PC-3 (cell line): ENCODE measurements around the gene XCR1. TPM values are rescaled to one million over a fixed set of nuclear protein-coding genes. Genes with fewer than 3 reads are reported as not detected.

Experiments used
- ATAC-seq: fragments of 200-7000 bp; cut with Tn5 transposase; 2 replicates; pipeline ENCODE4 v1.9.1; 2020; ENCODE audit warnings: mild to moderate bottlenecking, moderate library complexity
- BruUV-seq: library from RNA; stranded (reverse); fragments of 400-500 nt; replicated peaks from 2 replicates; lab custom pipeline; 2021; lab: Mats Ljungman, UMichigan
- CTCF ChIA-PET: fragments of 300-600 bp; sonication (Branson Sonifier 250); formaldehyde crosslinking; loops from one replicate; lab custom pipeline; 2022; ENCODE audit warnings: antibody characterized with exemption; lab: Charles Lee
- POLR2A ChIA-PET: fragments of 300-600 bp; sonication (Branson Sonifier 250); formaldehyde crosslinking; loops from one replicate; lab custom pipeline; 2022; ENCODE audit warnings: antibody characterized with exemption; ENCODE audit not compliant: unreplicated experiment; lab: Charles Lee
- DNase-seq: peaks from one replicate; pipeline ENCODE4 v3.0.0-alpha.2; 2015
- H2AFZ ChIP-seq: fragments of 300-600 bp; sonication (generic); 2 replicates; pipeline ENCODE4 v1.6.0; 2016; ENCODE audit warnings: antibody characterized with exemption, low read length
- H3F3A ChIP-seq: fragments of 300-600 bp; sonication (generic); one replicate; pipeline ENCODE4 v1.6.0; 2017; ENCODE audit warnings: antibody characterized with exemption, low read length, control low read depth, mild to moderate bottlenecking; ENCODE audit not compliant: unreplicated experiment
- H3K27ac ChIP-seq: fragments of 300-600 bp; sonication (generic); 2 replicates; pipeline ENCODE4 v1.5.1; 2016; ENCODE audit warnings: mild to moderate bottlenecking, low read length
- H3K27me3 ChIP-seq: fragments of 300-600 bp; sonication (generic); 2 replicates; pipeline ENCODE4 v1.6.1; 2016; ENCODE audit warnings: low read length, mixed read lengths
- H3K36me3 ChIP-seq: fragments of 300-600 bp; sonication (generic); 2 replicates; pipeline ENCODE4 v1.6.1; 2016; ENCODE audit warnings: low read depth, mixed run types, low read length, mixed read lengths
- H3K4me1 ChIP-seq: fragments of 300-600 bp; sonication (generic); 2 replicates; pipeline ENCODE4 v1.5.1; 2016; ENCODE audit warnings: low read length; ENCODE audit not compliant: insufficient read depth
- H3K4me2 ChIP-seq: fragments of 300-600 bp; sonication (generic); 2 replicates; pipeline ENCODE4 v1.6.0; 2016; ENCODE audit warnings: low read length
- H3K4me3 ChIP-seq: fragments of 300-600 bp; sonication (generic); 2 replicates; pipeline ENCODE4 v1.5.1; 2016; ENCODE audit warnings: mild to moderate bottlenecking, low read length, mixed read lengths
- H3K79me2 ChIP-seq: fragments of 300-600 bp; sonication (generic); 2 replicates; pipeline ENCODE4 v1.6.1; 2017; ENCODE audit warnings: low read length, mixed read lengths
- H3K9ac ChIP-seq: fragments of 300-600 bp; sonication (generic); 2 replicates; pipeline ENCODE4 v1.6.0; 2016; ENCODE audit warnings: mild to moderate bottlenecking, low read length
- H3K9me2 ChIP-seq: fragments of 300-600 bp; sonication (generic); replicated peaks from 2 replicates; pipeline ENCODE4 v1.6.1; 2016; ENCODE audit warnings: mixed run types, low read length, mixed read lengths
- H3K9me3 ChIP-seq: fragments of 300-600 bp; sonication (generic); 2 replicates; pipeline ENCODE4 v1.6.1; 2016; ENCODE audit warnings: low read length, mixed read lengths
- H4K20me1 ChIP-seq: fragments of 300-600 bp; sonication (generic); 2 replicates; pipeline ENCODE4 v1.6.1; 2016; ENCODE audit warnings: low read length, mixed read lengths
- EZH2 ChIP-seq: fragments of 300-600 bp; sonication (generic); IDR thresholded peaks from one replicate; pipeline ENCODE4 v1.6.1; 2017; ENCODE audit warnings: antibody characterized with exemption, mild to moderate bottlenecking, low read length; ENCODE audit not compliant: unreplicated experiment
- EZH2phosphoT487 ChIP-seq: fragments of 300-600 bp; sonication (generic); IDR thresholded peaks from 2 replicates; pipeline ENCODE4 v1.6.1; 2018; ENCODE audit warnings: mild to moderate bottlenecking, antibody characterized with exemption, low read length, borderline replicate concordance
- intact Hi-C: fragments of 100-400 bp; cut with micrococcal nuclease; formaldehyde crosslinking; loops from 2 replicates; pipeline ENCODE4 v1.9.0; 2023
- total RNA-seq: library from RNA; depleted of rRNA; stranded (reverse); fragments of >200 nt; gene quantifications from 2 replicates; pipeline ENCODE4 v1.2.3, GENCODE V29; 2014
- TF ChIP-seq, protein P1 (sequence below): fragments of 300-600 bp; sonication (generic); conservative IDR thresholded peaks from 2 replicates; pipeline ENCODE4 v1.5.1; 2017; ENCODE audit warnings: antibody characterized with exemption, low read depth, mild to moderate bottlenecking, low read length

The XCR1 gene
- total RNA-seq, 1 experiment from 2014 or later, result not detected

DNA sequence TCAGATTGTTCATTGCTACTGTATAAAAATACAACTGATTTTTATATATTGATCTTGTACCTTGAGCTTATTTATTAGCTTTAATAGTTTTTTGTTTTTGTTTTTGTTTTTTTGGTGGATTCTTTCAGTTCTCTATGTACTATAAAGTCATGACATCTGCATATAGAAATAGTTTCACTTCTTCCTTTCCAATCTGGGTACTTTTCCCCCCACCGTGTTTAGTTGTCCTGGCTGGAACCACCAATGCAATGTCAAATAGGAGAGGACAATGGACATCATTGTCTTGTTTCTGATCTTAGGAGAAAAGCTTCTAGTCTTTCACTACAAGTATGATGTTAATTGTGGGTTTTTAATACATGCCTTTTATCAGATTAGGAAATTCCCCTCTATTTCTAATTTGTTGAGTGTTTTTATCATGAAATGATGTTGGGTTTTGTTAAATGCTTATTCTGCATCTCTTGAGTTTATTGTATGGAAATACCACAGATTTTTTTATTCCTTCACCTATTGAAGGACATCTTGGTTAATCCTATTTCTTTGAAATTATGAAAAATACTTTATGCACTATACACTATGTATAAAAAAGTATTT, 2.8 kb upstream of the XCR1 start:
- Histone ChIP-seq H3F3A (no peaks in the 10 kb centered on the region), H3K36me3 (peaks cover 2% of the 10 kb centered on the region; the same call in 1 of the 2 replicates), H3K4me3 (no peak overlapping the region), H3K9me3 (peaks cover 7% of the 10 kb centered on the region), H3K79me2 (no peaks in the 10 kb centered on the region), H4K20me1 (no peaks in the 10 kb centered on the region), H3K9me2 (no peaks in the 10 kb centered on the region), H3K27ac (no peak overlapping the region), H3K9ac (no peak overlapping the region), H2AFZ (no peak overlapping the region), H3K4me2 (no peak overlapping the region), H3K27me3 (no peaks in the 10 kb centered on the region), H3K4me1 (no peaks in the 10 kb centered on the region)
- TF ChIP-seq, protein P1, sequence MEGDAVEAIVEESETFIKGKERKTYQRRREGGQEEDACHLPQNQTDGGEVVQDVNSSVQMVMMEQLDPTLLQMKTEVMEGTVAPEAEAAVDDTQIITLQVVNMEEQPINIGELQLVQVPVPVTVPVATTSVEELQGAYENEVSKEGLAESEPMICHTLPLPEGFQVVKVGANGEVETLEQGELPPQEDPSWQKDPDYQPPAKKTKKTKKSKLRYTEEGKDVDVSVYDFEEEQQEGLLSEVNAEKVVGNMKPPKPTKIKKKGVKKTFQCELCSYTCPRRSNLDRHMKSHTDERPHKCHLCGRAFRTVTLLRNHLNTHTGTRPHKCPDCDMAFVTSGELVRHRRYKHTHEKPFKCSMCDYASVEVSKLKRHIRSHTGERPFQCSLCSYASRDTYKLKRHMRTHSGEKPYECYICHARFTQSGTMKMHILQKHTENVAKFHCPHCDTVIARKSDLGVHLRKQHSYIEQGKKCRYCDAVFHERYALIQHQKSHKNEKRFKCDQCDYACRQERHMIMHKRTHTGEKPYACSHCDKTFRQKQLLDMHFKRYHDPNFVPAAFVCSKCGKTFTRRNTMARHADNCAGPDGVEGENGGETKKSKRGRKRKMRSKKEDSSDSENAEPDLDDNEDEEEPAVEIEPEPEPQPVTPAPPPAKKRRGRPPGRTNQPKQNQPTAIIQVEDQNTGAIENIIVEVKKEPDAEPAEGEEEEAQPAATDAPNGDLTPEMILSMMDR, result no peak
- TF ChIP-seq EZH2phosphoT487, result no peak
- no peak for TF ChIP-seq EZH2
- intact Hi-C loops, result no loop called here
- BruUV-seq, result no TSS peak
- POLR2A ChIA-PET, result no interaction called here
- CTCF ChIA-PET, result no interaction called here
- DNase-seq, result no peak
- ATAC-seq, result no peak

DNA sequence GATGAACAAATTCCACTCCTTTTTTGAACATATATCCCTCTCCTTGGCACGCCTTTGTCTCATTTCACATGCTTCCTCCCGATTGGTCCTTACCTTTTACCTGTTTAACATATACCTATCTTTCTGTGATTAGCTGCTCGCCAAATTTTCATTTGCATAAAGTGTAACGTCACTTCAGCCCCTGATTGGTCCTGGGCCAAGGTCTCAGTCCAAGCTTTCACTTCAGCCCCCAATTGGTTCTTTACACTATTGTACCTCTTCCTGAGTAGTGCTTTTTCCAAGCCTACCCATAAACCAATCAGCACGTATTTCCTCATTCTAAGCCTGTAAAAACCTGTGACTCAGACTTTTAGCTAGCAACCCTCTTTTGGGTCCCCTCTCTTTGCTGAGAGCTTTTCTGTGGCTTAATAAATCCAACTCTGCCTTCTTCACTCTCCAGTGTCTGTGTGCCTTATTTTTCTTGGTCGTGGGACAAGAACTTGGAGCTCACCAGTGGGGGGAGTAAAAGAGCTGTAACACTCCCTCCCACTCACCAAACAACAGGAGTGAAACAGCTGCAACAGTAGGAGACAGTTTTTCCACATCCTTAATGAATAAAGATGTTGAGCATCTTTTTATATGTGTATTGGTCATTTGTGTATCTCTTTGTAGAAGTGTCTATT, 584 bp upstream of the XCR1 start:
- Histone ChIP-seq H4K20me1 (no peaks in the 10 kb centered on the region), H3K79me2 (no peaks in the 10 kb centered on the region), H3K4me3 (no peak overlapping the region), H3F3A (no peaks in the 10 kb centered on the region), H3K9ac (no peak overlapping the region), H3K4me1 (no peaks in the 10 kb centered on the region), H3K36me3 (peaks cover 2% of the 10 kb centered on the region; the same call in 1 of the 2 replicates), H3K27ac (no peak overlapping the region), H3K27me3 (no peaks in the 10 kb centered on the region), H3K9me2 (no peaks in the 10 kb centered on the region), H2AFZ (no peak overlapping the region), H3K4me2 (no peak overlapping the region), H3K9me3 (peaks cover 7% of the 10 kb centered on the region)
- intact Hi-C loops, result no loop called here
- ATAC-seq (no peak), DNase-seq (no peak)
- ChIA-PET POLR2A (no interaction called here), CTCF (no interaction called here)
- TF ChIP-seq, protein P1, result no peak
- TF ChIP-seq EZH2phosphoT487 (no peak), EZH2 (no peak)
- no TSS peak for BruUV-seq

- H3K9ac ChIP-seq, result no peak overlapping the region
- peaks cover 2% of the 10 kb centered on the region; the same call in 1 of the 2 replicates for H3K36me3 ChIP-seq
- H3K4me1 ChIP-seq, result no peaks in the 10 kb centered on the region
- H3K79me2 ChIP-seq, result no peaks in the 10 kb centered on the region
- ChIA-PET CTCF (no interaction called here), POLR2A (no interaction called here)
- ATAC-seq (no peak), DNase-seq (no peak)
- H3K4me3 ChIP-seq, result no peak overlapping the region
- no peak overlapping the region for H3K4me2 ChIP-seq
- no peaks in the 10 kb centered on the region for H4K20me1 ChIP-seq
- peaks cover 7% of the 10 kb centered on the region for H3K9me3 ChIP-seq
- H3K9me2 ChIP-seq, result no peaks in the 10 kb centered on the region
- no peaks in the 10 kb centered on the region for H3K27me3 ChIP-seq
- no peak for TF ChIP-seq EZH2phosphoT487
- H3F3A ChIP-seq, result no peaks in the 10 kb centered on the region
- no peak overlapping the region for H3K27ac ChIP-seq
- H2AFZ ChIP-seq, result no peak overlapping the region
- intact Hi-C loops, result no loop called here
- no TSS peak for BruUV-seq
Measured at GRCh38 chr3:46025139-46025538, 2.1 kb downstream of the XCR1 start.
